ENCODE results near the gene MRTFA.
"Not testable (repeated sequence)": the region's sequence is repeated elsewhere in the genome, so short reads cannot be mapped to it uniquely, and the experiment has no call there.

MRTFA gene

GRCh38 chr22:40554023-40554422 lies 82.5 kb downstream of the MRTFA start:
- DNase-seq (ENCODE audit: low read depth), result not testable (repeated sequence)

GRCh38 chr22:40553014-40553554 lies 83.4 kb downstream of the MRTFA start:
- DNase-seq (ENCODE audit: low read depth), result no peak

- no peak for DNase-seq (ENCODE audit: low read depth)
These were observed 84.4 kb downstream of the MRTFA start for GRCh38 chr22:40552070-40552469.

GRCh38 chr22:40547729-40548143 lies 88.8 kb downstream of the MRTFA start:
- no peak for DNase-seq (ENCODE audit: low read depth)

GRCh38 chr22:40544758-40545157 lies 91.8 kb downstream of the MRTFA start:
- no peak for DNase-seq (ENCODE audit: low read depth)

- DNase-seq (ENCODE audit: low read depth), result no peak
These were observed 93.5 kb downstream of the MRTFA start for GRCh38 chr22:40542821-40543540.

DNA sequence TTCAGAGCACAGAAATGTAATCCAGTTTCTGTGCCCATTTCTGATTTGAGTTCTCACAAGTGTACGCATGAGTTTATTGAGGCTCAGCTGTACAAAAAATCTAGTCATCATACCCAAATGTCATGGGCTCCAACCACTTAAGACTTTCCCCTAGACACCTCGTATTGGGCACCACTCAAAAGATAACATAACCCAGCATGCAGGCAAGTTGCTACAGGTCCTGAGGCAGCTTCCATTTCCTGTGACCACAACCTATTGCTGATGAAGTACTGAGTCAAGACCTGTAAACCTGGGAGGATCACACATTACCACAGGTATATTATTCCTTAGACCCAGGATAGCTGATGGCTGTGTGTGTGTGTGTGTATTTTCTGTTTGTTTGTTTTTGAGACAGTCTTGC lies 95.2 kb downstream of the MRTFA start:
- DNase-seq (ENCODE audit: low read depth), result no peak

DNA sequence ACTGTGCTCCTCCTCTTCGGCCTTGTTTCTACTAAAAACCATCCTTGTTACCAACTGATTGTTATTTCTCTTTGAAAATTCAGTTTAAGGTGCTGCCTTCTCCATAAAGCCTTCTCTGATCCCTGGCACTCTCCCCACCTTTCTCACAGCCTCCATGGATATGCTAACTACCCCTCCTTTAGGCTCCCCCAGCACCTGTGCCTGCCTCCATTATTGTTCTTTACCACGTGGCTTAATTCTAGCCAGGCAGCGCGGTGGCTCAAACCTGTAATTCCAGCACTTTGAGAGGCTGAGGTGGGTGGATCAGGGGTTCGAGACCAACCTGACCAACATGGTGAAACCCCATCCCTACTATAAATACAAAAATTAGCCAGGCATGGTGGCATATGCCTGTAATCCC lies 96.3 kb downstream of the MRTFA start:
- no peak for DNase-seq (ENCODE audit: low read depth)

GRCh38 chr22:40536149-40536548 lies 100.4 kb downstream of the MRTFA start:
- not testable (repeated sequence) for DNase-seq (ENCODE audit: low read depth)

- DNase-seq (ENCODE audit: low read depth), result no peak
These were observed 100.9 kb downstream of the MRTFA start for GRCh38 chr22:40535642-40536041.

DNA sequence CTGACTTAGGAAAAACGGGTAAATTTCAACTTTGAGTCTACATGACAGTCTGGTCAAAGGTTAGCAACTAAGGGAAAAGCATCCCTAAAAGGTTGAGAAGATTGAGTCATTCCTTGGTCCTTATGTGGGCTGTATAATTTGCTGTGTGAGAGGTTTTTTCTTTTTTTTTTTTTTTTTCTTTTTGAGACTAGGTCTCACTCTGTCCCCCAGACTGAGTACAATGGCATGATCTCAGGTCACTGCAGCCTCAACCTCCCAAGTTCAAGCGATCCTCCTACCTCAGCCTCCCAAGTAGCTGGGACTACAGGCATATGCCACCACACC lies 101.4 kb downstream of the MRTFA start:
- no peak for DNase-seq (ENCODE audit: low read depth)

DNA sequence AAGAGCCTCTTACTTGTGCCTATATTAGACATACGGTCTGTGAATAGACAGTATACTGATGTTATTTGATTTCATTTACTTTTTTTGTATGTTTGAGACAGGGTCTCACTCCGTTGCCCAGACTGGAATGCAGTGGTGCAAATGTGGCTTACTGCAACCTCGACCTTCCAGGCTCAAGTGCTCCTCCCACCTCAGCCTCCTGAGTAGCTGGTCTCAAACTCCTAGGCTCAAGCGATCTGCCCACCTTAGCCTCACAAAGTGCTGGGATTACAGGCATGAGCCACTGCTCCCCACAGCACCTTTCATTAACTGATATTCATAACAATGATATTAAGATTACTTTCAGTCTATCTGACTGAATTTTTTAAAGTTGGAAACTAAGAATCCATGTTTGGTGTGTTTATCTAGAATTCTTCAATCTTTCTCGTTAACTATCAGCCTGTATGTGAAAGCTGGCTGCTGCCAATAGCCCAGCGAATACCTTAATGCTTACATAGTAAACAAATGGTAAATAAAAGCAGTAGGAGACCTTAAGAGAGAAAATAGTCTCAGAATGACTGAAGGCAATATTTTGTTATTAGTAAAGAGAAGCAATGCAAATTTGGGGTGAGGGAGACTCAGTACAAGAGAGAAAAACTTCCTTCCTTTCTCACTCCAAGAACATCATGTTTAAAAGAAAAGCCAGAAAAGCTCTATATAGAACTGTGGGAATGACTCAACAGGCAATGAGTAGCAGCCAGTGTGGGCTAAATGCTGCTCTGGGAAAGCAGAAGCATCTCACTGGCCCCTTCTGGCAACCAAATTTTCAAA lies 101.9 kb downstream of the MRTFA start:
- no peak for DNase-seq (ENCODE audit: low read depth)

DNA sequence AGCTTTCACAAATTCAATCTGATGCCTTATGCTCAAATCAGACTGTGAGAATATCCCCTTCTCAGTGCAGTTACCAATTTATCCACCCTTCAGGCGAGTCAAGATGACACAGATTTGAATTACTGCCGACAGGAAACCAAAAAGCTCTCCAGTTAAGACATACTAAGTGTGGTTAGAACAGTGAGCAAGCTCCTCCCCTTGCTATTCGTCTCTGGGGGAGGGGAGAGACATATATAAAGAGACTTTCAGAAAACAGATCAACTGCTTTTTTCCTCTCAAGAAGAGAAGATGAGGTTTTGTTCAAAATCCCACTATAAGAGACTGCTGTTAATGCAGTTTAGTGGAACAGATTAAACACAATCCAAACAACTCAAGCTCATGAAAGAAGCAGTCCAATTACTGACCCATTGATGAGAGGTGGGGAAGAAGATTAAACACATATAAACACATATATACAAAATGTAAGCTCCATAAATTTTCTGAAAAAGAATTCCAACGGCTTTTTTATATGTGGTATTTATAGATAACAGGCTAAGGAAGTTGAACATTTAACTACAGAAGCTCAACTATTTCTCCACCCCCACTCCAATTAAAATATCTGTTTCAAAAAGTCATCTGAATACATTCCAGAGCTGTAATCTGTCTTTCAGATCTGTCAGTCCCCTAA lies 102.7 kb downstream of the MRTFA start:
- peak; percentile 27 for DNase-seq (ENCODE audit: low read depth)

DNA sequence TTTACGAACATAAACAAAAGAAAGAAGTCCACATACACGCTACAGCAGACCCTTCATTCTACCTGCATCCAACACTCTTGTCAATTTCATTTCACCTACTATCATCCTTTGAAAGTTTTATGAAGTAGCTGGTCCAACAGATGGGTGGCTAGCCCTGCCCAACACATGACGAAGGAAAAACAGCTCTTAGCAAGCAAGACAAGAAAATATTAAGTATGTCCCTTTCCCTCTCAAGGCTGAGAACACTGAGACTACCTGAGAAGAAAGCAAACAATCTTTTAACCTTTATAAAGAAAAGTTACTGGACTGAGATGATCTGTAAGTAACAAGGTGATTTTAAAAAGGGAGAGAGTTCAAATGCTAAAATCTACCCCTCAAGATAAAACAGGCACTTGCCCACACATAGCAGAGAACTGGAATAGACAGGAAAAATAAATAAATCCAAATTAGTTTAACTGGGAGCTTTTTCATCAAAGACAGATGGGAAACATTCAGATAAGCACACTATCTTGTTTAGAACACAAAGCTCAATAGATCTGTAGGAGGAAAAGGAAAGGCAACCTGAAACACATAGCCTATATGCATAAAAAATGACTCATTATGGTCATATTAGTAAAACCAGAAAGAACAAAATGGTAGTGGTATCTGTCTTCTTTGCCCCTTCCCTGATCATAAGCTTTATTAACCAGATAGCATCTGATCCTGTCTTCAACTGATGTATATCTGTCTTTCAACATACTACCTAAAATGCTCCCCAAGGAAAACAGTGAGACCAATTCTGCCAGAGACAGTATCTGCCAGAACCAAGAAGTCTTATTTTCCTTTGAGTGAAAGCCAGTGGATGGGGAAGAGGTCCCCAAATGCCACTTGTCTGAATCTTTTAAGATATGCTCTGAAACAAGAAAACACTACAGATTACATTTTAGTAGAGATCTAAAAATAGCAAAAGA lies 104.3 kb downstream of the MRTFA start:
- DNase-seq (ENCODE audit: low read depth), result no peak

- DNase-seq (ENCODE audit: low read depth), result not testable (repeated sequence)
These were observed 106.1 kb downstream of the MRTFA start for GRCh38 chr22:40530391-40530790.

GRCh38 chr22:40529821-40530220 lies 106.7 kb downstream of the MRTFA start:
- no peak for DNase-seq (ENCODE audit: low read depth)

- DNase-seq (ENCODE audit: low read depth), result no peak
These were observed 109.6 kb downstream of the MRTFA start for GRCh38 chr22:40526960-40527359.

DNA sequence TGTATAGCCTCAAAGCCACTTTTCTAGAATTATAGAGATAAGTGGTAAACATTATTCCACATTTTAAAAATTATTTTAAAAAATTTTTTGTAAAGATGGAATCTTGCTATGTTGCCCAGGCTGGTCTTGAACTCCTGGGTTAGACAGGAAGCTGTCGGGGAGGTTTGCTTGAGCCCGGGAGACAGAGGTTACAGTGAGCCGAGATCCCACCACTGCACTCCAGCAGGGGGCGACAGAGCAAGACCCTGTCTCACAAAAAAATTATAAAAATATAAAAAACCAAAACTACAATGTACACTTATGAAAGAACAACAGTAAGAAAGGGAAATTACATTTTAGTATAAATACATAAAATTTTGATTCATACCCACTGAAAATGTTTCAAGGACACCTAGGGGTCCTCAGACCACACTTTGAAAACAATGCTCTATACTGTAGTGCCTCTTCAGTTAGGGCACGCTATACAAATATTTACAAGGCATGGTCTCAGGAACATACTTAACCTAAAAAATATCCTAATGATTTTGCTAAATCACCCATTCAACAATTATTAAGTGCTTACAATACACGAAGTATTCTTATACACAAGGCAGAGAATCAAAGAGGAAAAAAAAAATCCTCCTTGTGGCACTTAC lies 111.2 kb downstream of the MRTFA start:
- DNase-seq (ENCODE audit: low read depth), result peak; percentile 47

DNA sequence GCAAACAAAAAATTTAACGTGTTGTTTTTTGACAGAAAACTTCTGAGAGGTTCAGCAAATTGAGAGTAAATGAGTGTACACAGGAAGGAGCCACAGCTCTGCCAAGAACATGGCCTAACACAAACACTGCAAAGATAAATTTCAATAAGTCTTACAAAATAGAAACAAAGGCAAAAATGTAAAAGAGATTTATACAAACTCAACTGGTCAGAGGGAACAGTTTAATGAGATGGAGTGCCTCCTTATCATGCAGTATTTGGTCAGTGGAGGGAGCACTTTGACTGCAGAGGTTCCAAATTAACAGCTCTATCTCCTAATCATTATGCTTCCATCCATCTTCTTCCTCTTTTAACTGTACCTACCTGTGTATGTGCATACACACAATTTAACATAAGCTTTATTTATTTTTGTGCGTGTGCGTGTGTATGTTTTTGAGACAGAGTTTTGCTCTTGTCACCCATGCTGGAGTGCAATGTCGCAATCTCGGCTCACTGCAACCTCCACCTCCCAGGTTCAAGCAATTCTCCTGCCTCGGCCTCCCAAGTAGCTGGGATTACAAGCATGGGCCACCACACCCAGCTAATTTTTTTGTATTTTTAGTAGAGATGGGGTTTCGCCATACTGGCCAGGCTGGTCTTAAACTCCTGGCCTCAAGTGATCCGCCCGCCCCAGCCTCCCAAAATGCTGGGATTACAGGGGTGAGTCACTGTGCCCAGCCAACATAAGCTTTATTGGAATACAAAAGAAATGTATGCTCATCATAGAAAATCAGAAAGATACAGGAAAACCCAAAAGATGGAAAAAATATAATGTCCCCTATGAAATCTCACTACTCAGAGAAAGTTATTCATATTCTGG lies 111.9 kb downstream of the MRTFA start:
- no peak for DNase-seq (ENCODE audit: low read depth)

GRCh38 chr22:40522141-40522540 lies 114.4 kb downstream of the MRTFA start:
- DNase-seq (ENCODE audit: low read depth), result no peak
